Coronary artery (tissue), 2 donors: ENCODE results near the gene GOLGA6L10.
"Not testable (repeated sequence)": the region's sequence is repeated elsewhere in the genome, so short reads cannot be mapped to it uniquely, and the experiment has no call there.

ENCODE experiments used
- DNase-seq: peaks from one replicate; pipeline ENCODE4 v3.0.0-alpha.2; 2017; ENCODE audit warnings: low spot score
- H3K27ac ChIP-seq, 2 donors: fragments of 200-600 bp; sonication (generic); one replicate each; pipeline ENCODE4 v1.5.1; 2016 to 2019
- H3K4me3 ChIP-seq: fragments of 200-600 bp; sonication (generic); 2 replicates; pipeline ENCODE4 v1.5.1; 2016; ENCODE audit warnings: mild to moderate bottlenecking, moderate library complexity
- CTCF ChIP-seq: fragments of 200-600 bp; sonication (generic); IDR thresholded peaks from one replicate; pipeline ENCODE4 v1.5.1; 2019; ENCODE audit warnings: antibody characterized with exemption

GOLGA6L10 gene

GRCh38 chr15:82301296-82302016, 47.8 kb downstream of the GOLGA6L10 start:
- Histone ChIP-seq H3K4me3 (no peak overlapping the region), H3K27ac (peak overlapping the region in 1 of 2 donors; percentile 42)
- no peak for DNase-seq
- no peak for TF ChIP-seq CTCF

GRCh38 chr15:82300883-82301282, 48.4 kb downstream of the GOLGA6L10 start:
- TF ChIP-seq CTCF: no peak
- no peak for DNase-seq
- peak overlapping the region in 1 of 2 donors; percentile 42 for H3K27ac ChIP-seq
- H3K4me3 ChIP-seq: no peak overlapping the region

- H3K27ac ChIP-seq: peak overlapping the region in 1 of 2 donors; percentile 42
- H3K4me3 ChIP-seq, DNase-seq: not testable (repeated sequence)
These were observed 48.9 kb downstream of the GOLGA6L10 start for GRCh38 chr15:82300326-82300725.

GRCh38 chr15:82299511-82299914, 49.8 kb downstream of the GOLGA6L10 start:
- H3K27ac ChIP-seq, DNase-seq, H3K4me3 ChIP-seq: not testable (repeated sequence)

- no peak for TF ChIP-seq CTCF
- DNase-seq: no peak
- Histone ChIP-seq H3K27ac (no peak overlapping the region), H3K4me3 (no peak overlapping the region)
These were observed 50.8 kb downstream of the GOLGA6L10 start for GRCh38 chr15:82298520-82298919.

- no peak overlapping the region for H3K27ac ChIP-seq
- no peak for DNase-seq
- no peak for TF ChIP-seq CTCF
- no peak overlapping the region for H3K4me3 ChIP-seq
These were observed 51.2 kb downstream of the GOLGA6L10 start for GRCh38 chr15:82298032-82298431.

- no peak for DNase-seq
- H3K4me3 ChIP-seq: no peak overlapping the region
- no peak overlapping the region for H3K27ac ChIP-seq
- TF ChIP-seq CTCF: no peak
These were observed 51.7 kb downstream of the GOLGA6L10 start for GRCh38 chr15:82297546-82297945.

GRCh38 chr15:82294061-82294690, 55.1 kb downstream of the GOLGA6L10 start:
- Histone ChIP-seq H3K27ac (no peak overlapping the region), H3K4me3 (no peak overlapping the region)
- no peak for DNase-seq
- TF ChIP-seq CTCF: no peak
